Left cardiac atrium (tissue), 4 donors: ENCODE data around the gene GPR171. TPM values are rescaled to one million over a fixed set of nuclear protein-coding genes. Genes with fewer than 3 reads are reported as not detected.

ENCODE experiments used
- ATAC-seq, 2 donors: fragments of 200-7000 bp; cut with Tn5 transposase; one replicate each; pipeline ENCODE4 v1.9.1; 2020; ENCODE audit warnings: mild to moderate bottlenecking in 2 of 2, moderate library complexity in 2 of 2
- DNase-seq: peaks from one replicate; pipeline ENCODE4 v3.0.0-alpha.2; 2020
- intact Hi-C, 2 donors: fragments of 100-400 bp; cut with DNase I; formaldehyde crosslinking; loops; one replicate each; pipeline versions ENCODE4 v1.14.1 to v1.15.1; 2022 to 2023
- total RNA-seq, 2 donors: library from RNA; stranded (reverse); fragmentation: NEBNext Ultra II Directional; extraction: Animal tissue kit (Norgen Biotek cat#: 25700); gene quantifications; one replicate each; pipeline ENCODE4 v1.2.1, GENCODE V29; 2021
- donor health status: DM: no; HTN: yes; CAD: no.
- donor health status: DM: no; HTN: yes; CAD: no; lungs with severe emphysema.
- donor health status: DM: yes; HTN: yes; CAD: no.
- donor health status: Dilated cardiomyopathy.

The GPR171 gene
- total RNA-seq, 2 donors from 2014 or later = 0.62 to 1.2 TPM

DNA sequence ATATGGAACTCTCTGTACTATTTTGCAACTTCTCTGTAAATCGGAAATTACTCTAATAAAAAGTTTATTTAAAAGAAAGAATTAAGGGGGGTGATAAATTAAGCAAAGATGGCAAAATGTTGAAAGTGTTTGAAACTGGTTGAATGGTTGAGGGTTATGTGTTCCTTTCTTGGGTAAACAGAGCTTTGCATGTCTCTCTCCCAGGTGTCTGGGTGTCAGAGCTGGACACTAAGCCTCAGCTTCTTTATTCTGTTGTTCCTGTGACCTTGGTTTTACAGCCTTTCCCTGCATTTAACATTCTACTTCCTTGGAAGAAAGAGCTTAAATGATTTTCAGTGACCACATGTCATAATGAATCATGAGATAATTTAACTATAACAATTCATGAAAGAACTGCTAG lies 7.2 kb downstream of the GPR171 start:
- no peak for ATAC-seq
- intact Hi-C loops = no loop called here

DNA sequence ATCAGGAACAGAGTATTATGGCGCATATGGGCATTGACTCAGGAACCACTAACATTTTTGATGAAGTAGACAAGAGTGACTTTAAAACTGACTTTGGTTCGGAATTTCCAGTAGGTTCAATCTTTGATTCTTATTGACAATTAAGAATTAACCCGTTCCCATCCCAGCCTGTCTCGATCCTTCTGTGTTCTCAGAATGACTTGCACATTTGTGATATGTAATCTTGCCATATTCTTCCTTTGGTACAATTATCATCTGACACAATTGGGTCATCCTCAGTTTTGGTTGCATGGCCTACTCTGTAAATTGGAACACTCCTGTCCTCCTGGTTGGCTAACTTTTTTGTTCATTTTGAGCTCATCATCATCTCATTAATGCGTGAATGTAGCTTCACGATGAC lies 10.5 kb downstream of the GPR171 start:
- ATAC-seq = no peak

More for the DNA sequence above, 7.2 kb downstream of the GPR171 start:
- DNase-seq = no peak

DNA sequence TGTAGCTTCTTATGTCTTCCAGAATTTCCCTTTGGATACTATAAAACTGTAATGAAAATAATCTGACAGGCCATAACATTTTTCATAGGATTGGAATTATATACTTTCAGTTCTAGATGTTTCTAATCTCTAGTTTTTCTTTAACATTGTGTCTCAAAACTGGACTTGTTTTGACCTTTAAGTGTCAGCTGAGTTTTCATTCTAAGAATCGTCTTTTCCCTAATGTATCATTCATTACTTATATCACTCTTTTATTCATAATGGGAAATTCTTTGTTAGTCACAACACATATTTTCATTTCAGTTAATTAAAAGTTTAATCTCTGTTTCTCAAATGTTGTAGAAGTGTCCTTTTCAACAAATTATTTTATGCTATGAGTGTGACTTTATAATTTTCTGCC lies 11.9 kb downstream of the GPR171 start:
- DNase-seq = no peak
- intact Hi-C loops = no loop called here
- no peak for ATAC-seq

More for the DNA sequence above, 10.5 kb downstream of the GPR171 start:
- intact Hi-C loops = no loop called here
- DNase-seq = no peak

DNA sequence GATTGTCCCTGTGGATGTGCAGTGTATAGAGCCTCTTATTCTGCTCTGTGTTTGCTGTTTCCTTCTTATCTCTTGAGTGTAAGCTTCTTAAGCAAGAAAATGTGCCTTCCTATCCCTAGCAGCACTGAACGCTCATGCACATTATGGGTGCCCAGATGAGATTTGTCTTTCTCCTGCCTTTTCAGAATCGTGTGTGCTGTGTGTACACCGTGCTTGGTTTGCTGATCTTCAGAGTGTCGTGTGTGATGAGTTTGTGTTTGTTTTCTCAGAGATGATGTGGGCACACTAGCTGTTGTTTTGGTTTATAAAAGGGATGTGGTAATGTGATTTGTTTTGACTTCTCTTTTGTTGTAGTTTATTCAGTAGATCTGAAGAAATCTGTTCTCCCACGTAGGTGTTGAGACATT lies 19.7 kb downstream of the GPR171 start:
- intact Hi-C loops = no loop called here
- ATAC-seq = no peak

GRCh38 chr3:151182349-151183079 lies 20.5 kb downstream of the GPR171 start:
- ATAC-seq = no peak
- intact Hi-C loops = no loop called here
- DNase-seq = no peak

More for the DNA sequence above, 19.7 kb downstream of the GPR171 start:
- no peak for DNase-seq

DNA sequence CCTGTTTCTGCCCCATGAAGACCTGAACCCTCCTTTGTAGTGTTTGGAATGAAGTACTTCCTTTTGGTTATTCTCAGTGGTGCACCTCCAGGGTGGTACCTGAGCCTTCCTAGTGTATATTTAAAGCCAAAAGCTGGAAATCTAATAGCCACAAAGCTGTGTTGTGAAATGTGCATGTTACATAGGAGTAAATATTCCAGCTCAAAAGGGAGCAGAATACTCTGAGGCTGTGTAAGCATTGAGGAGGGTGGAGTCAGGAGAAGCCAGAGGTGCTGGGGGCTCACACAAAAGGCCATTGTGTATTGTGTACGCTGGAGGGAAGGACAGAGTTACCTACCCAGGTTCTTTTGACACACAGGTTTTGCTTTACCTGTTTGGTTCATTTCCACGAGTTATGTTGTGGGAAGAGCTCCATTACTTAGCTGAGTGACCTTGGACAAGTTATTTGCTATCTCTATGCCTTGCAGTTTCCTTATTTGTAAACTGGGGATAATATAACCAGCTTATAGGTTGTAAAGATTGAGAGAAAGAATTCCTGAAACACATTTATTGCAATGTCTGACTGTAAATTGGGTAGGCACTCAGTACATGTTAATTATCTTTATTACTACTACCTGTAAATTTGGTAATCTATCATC lies 24.7 kb downstream of the GPR171 start:
- no peak for DNase-seq
- no peak for ATAC-seq
- intact Hi-C loops = no loop called here

- intact Hi-C loops = no loop called here
- ATAC-seq (no peak), DNase-seq (no peak)
Observed at GRCh38 chr3:151175952-151176351, 27.1 kb downstream of the GPR171 start.

GRCh38 chr3:151174351-151174750 lies 28.7 kb downstream of the GPR171 start:
- no peak for ATAC-seq
- no peak for DNase-seq
- intact Hi-C loops = no loop called here

GRCh38 chr3:151171145-151171757 lies 31.8 kb downstream of the GPR171 start:
- ATAC-seq (peak; percentile 62 to 78), DNase-seq (no peak)
- intact Hi-C loops = no loop called here

- intact Hi-C loops = loop anchor here (5.0 kb wide), 2 partner anchors 57 to 112 kb away; no protein-coding TSS in a partner anchor
- ATAC-seq (peak; percentile 76 to 87), DNase-seq (peak; percentile 41)
Observed at GRCh38 chr3:151169948-151170679, 32.9 kb downstream of the GPR171 start.

DNA sequence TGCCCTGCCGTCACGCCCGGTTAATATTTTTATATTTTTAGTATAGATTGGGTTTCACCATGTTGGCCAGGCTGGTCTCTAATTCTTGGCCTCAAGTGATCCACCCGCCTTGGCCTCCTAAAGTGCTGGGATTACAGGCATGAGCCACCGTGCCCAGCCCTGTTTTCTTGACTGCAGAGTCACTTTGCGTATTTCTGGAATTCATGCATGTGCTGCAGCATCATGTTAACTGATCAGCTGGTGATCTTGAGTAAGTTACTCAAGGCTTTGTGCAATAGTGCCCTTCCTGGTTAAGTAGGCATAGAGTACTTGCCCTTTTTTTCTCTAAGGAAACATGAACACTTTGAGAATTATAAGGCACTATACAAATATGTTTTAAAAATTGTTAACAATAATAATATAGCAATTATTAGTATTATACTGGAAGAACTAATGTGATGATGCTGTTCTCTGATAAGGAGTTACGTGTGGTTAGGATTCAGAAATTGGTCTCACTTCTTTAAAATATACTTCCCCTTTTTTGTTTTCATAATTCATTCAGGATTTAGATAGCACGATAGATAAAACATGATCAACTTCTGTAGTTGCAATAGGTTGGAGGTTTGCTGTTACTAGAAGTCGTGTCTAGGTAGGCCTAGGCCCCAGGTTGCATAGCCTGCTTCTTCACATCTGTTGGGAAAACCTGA lies 33.6 kb downstream of the GPR171 start:
- intact Hi-C loops = loop anchor here (5.0 kb wide), 2 partner anchors 58 to 113 kb away; no protein-coding TSS in a partner anchor
- ATAC-seq = peak in 1 of 2 donors; percentile 48
- no peak for DNase-seq

- ATAC-seq (peak; percentile 78 to 82), DNase-seq (peak; percentile 82)
- intact Hi-C loops = loop anchor here (1.0 to 5.0 kb wide), 3 partner anchors 59 to 115 kb away; no protein-coding TSS in a partner anchor
Observed at GRCh38 chr3:151168269-151169094, 34.5 kb downstream of the GPR171 start.

DNA sequence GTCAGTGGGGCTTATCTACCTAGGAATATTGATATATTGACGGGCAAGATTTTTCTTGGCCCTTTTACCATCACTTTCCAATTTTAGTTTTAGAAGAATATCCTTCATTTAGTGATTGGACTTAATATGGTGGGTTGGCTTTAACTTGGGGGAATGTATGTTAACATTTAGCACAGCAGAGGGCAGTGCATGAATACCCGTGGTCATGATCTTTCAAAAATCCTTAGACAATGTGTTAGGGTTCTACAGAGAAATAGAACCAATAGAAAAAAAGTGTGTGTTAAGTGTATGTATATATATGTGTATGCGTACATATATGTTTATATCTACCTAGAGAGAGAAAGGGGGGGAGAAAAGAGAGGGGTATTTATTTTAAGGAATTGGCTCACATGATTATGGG lies 36.9 kb downstream of the GPR171 start:
- intact Hi-C loops = loop anchor here (5.0 kb wide), 2 partner anchors 61 to 116 kb away; no protein-coding TSS in a partner anchor
- no peak for DNase-seq
- no peak for ATAC-seq

DNA sequence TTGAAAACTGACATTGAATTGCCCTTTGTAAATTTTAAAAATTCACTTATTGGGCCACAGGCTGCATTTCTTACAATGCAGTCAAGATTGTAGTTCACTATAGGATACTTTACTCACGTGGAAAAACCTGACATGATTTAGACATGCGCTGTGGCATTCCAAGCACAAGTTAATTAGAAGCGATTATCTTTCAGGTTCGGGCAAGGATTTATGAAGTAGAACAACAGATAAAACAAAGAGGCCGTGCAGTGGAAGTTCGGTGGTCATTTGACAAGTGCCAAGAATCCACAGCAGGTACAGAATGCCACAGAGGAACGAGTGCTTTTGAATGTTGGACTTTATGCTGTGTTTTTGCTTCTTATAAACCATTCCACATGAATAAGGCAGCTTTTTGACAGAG lies 37.8 kb downstream of the GPR171 start:
- ATAC-seq (no peak), DNase-seq (no peak)
- intact Hi-C loops = loop anchor here (5.0 kb wide), 2 partner anchors 62 to 117 kb away; no protein-coding TSS in a partner anchor

DNA sequence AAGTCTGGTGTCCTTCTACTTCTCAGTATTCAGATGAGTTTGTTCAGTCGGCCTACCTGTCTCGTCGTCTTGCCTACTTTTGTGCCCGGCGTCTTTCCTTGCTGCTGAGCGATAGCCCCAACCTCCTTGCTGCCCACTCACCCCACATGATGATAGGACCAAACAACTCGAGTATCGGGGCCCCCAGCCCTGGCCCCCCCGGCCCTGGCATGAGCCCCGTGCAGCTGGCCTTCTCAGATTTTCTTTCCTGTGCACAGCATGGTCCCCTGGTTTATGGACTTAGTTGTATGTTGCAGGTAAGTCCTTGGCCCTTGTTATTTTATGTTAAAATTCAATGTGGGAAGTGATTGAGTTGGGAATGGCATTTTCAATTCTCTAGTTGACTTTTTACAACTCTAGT lies 43.2 kb downstream of the GPR171 start:
- intact Hi-C loops = no loop called here
- ATAC-seq = no peak
- no peak for DNase-seq

GRCh38 chr3:151156618-151157216 lies 46.3 kb downstream of the GPR171 start:
- DNase-seq = no peak
- intact Hi-C loops = no loop called here
- peak in 1 of 2 donors; percentile 69 for ATAC-seq

DNA sequence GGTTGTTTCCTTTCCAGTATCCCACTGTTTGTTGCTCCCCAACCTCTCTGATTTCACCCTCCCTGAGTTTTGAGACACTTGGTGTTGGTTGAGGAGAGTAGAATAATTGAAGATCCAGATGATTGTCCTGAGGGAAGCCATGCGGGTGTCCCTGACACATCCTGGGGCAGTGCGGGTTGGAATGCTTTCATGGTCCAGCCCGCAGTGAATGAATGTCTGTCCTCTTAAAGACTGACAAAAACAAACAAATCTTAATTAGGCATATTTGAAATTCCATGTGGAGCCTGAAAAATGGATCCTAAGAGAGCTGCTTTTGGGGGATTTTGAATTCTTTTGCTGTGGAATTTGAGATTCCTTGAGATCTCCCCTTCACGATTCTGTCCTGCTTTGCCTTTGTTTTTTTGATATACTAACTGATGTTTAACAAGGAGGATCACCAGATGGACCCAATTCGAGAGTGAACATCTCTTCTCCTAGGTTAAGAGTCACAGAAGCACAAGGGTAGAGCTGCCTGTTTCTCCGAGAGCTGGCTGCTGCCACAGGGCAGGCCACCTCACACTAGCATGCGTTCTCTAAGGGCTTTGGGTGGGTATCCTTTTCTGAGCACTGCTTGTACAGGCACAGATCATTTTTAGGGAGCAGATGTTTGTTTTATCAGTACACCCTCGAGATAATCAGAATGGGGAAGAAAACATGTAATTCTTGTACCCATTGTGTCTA lies 47.4 kb downstream of the GPR171 start:
- DNase-seq = no peak
- ATAC-seq = no peak
- intact Hi-C loops = no loop called here
